HepG2 (cell line): ENCODE results near the gene WDR81. TPM values are rescaled to one million over a fixed set of nuclear protein-coding genes. Genes with fewer than 3 reads are reported as not detected.

Experiments
- ATRX ChIP-seq: sonication (generic); formaldehyde crosslinking; IDR thresholded peaks from 2 replicates; pipeline ENCODE4 v1.4.0; 2020; ENCODE audit warnings: missing genetic modification reagents, borderline replicate concordance
- CCDC6 ChIP-seq: sonication (generic); formaldehyde crosslinking; IDR thresholded peaks from 2 replicates; pipeline ENCODE4 v1.8.1; 2022; ENCODE audit warnings: mild to moderate bottlenecking, missing genetic modification reagents, moderate library complexity
- GTF3A ChIP-seq: sonication (generic); formaldehyde crosslinking; conservative IDR thresholded peaks from 2 replicates; pipeline ENCODE4 v1.4.0; 2020; ENCODE audit warnings: mild to moderate bottlenecking, missing genetic modification reagents
- HNRNPLL ChIP-seq: fragments of 200-400 bp; formaldehyde crosslinking; IDR thresholded peaks from 2 replicates; pipeline ENCODE4 v1.6.1; 2017; ENCODE audit warnings: mild to moderate bottlenecking, low read depth, low read length; ENCODE audit not compliant: poor library complexity, severe bottlenecking
- MED13 ChIP-seq: sonication (generic); formaldehyde crosslinking; IDR thresholded peaks from 2 replicates; pipeline ENCODE4 v1.5.0; 2020; ENCODE audit warnings: missing genetic modification reagents
- MEIS2 ChIP-seq: sonication (generic); formaldehyde crosslinking; IDR thresholded peaks from 2 replicates; pipeline ENCODE4 v1.9.0; 2021; ENCODE audit warnings: mild to moderate bottlenecking, missing genetic modification reagents
- RBFOX2 ChIP-seq: fragments of 200-400 bp; formaldehyde crosslinking; IDR thresholded peaks from 2 replicates; pipeline ENCODE4 v1.6.1; 2017; ENCODE audit warnings: low read depth, mild to moderate bottlenecking, low read length
- SP4 ChIP-seq: sonication (generic); formaldehyde crosslinking; IDR thresholded peaks from 2 replicates; pipeline ENCODE4 v1.8.1; 2023; ENCODE audit warnings: mild to moderate bottlenecking, missing genetic modification reagents
- U2AF1 ChIP-seq: fragments of 200-400 bp; formaldehyde crosslinking; optimal IDR thresholded peaks from 2 replicates; pipeline ENCODE3; 2017; ENCODE audit warnings: mild to moderate bottlenecking, low read depth, low read length
- ZNF253 ChIP-seq: sonication (generic); formaldehyde crosslinking; IDR thresholded peaks from 2 replicates; pipeline ENCODE4 v1.8.0; 2022; ENCODE audit warnings: mild to moderate bottlenecking, missing genetic modification reagents, borderline replicate concordance
- ZNF383 ChIP-seq: sonication (generic); formaldehyde crosslinking; IDR thresholded peaks from 2 replicates; pipeline ENCODE4 v1.4.0; 2020; ENCODE audit warnings: missing genetic modification reagents, mild to moderate bottlenecking, borderline replicate concordance
- ZNF644 ChIP-seq: IDR thresholded peaks from 2 replicates; pipeline ENCODE4 v1.6.1; 2016; ENCODE audit warnings: low read depth
- ZNF781 ChIP-seq: sonication (generic); formaldehyde crosslinking; IDR thresholded peaks from 2 replicates; pipeline ENCODE4 v1.5.1; 2020; ENCODE audit warnings: borderline replicate concordance, mild to moderate bottlenecking, missing genetic modification reagents; ENCODE audit errors: not compliant biosample characterization
- polyA plus RNA-seq, 8 experiments: library from polyadenylated mRNA; depleted of rRNA in 3 of 8; stranded (reverse) in 7 of 8; unstranded in 1 of 8; fragments of >200 nt; fragmentation: Illumina TruSeq in 4 of 8; extraction: Trizol in 4 of 8; gene quantifications; 2 replicates each; pipeline versions ENCODE4 v1.2.1 to v1.2.3, GENCODE V29; 2011 to 2016; ENCODE audit warnings: low read depth in 4 of 8, missing spikeins in 1 of 8, mixed read lengths in 1 of 8; ENCODE audit not compliant: insufficient read depth in 1 of 8
- total RNA-seq, 5 experiments: library from RNA; depleted of rRNA; stranded (reverse); fragments of >200 nt; fragmentation: Illumina TruSeq; extraction: Trizol; gene quantifications; 2 replicates each; pipeline ENCODE4 v1.2.3, GENCODE V29; 2016; ENCODE audit warnings: low read depth in 1 of 5
- TF ChIP-seq, protein P1 (sequence below), 2 experiments: sonication (generic) in 1 of 2; formaldehyde crosslinking in 1 of 2; IDR thresholded peaks; 2 replicates each; pipeline versions ENCODE4 v1.5.1 to v1.6.1; 2011 to 2020; ENCODE audit warnings: borderline replicate concordance in 1 of 2, low read depth in 1 of 2, low read length in 1 of 2, mild to moderate bottlenecking in 1 of 2, missing genetic modification reagents in 1 of 2, moderate library complexity in 1 of 2
- TF ChIP-seq, protein P2 (sequence below): sonication (generic); formaldehyde crosslinking; IDR thresholded peaks from 2 replicates; pipeline ENCODE4 v1.5.0; 2020; ENCODE audit warnings: mild to moderate bottlenecking, low read depth, missing genetic modification reagents, borderline replicate concordance
- TF ChIP-seq, protein P3 (sequence below): sonication (generic); formaldehyde crosslinking; IDR thresholded peaks from 2 replicates; pipeline ENCODE4 v1.5.0; 2020; ENCODE audit warnings: missing genetic modification reagents, mild to moderate bottlenecking, borderline replicate concordance
- TF ChIP-seq, protein P4 (sequence below): IDR thresholded peaks from 2 replicates; pipeline ENCODE4 v1.6.1; 2016; ENCODE audit warnings: missing genetic modification reagents, missing compliant biosample characterization
- TF ChIP-seq, protein P5 (sequence below): sonication (generic); formaldehyde crosslinking; IDR thresholded peaks from 2 replicates; pipeline ENCODE4 v1.9.0; 2021; ENCODE audit warnings: missing genetic modification reagents, borderline replicate concordance
- TF ChIP-seq, protein P6 (sequence below): sonication (generic); formaldehyde crosslinking; IDR thresholded peaks from 2 replicates; pipeline ENCODE4 v1.4.0; 2020; ENCODE audit warnings: mild to moderate bottlenecking, low read depth, missing genetic modification reagents
- TF ChIP-seq, protein P7 (sequence below): sonication (generic); formaldehyde crosslinking; IDR thresholded peaks from 2 replicates; pipeline ENCODE4 v1.4.0; 2020; ENCODE audit warnings: missing genetic modification reagents, mild to moderate bottlenecking, borderline replicate concordance

Gene WDR81
- total and polyA plus RNA-seq, 2 of the 13 experiments (the other 11 are each of a cell fraction or from before 2014, with no cell fraction given), result 9.1 to 16.7 TPM

DNA sequence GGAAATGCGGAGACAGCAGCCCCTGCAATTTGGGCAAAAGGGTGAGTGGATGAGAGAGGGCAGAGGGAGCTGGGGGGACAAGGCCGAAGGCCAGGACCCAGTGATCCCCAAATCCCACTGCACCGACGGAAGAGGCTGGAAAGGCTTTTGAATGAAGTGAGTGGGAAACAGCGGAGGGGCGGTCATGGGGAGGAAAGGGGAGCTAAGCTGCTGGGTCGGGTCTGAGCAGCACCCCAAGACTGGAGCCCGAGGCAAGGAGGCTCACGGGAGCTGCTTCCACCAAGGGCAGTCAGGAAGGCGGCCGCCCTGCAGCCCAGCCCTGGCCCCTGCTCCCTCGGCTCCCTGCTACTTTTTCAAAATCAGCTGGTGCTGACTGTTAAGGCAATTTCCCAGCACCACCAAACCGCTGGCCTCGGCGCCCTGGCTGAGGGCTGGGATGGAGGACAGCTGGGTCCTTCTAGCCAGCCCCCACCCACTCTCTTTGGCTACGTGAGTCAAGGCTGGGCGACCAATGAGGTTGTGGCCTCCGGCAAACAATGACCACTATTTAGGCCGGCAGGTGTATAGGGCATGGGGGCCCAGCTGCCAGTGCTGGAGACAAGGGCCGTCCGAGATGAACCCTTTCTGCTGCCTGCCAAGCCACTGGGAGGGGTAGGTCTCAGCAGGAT lies 37.9 kb downstream of the WDR81 start (continued):
- TF ChIP-seq, protein P1, sequence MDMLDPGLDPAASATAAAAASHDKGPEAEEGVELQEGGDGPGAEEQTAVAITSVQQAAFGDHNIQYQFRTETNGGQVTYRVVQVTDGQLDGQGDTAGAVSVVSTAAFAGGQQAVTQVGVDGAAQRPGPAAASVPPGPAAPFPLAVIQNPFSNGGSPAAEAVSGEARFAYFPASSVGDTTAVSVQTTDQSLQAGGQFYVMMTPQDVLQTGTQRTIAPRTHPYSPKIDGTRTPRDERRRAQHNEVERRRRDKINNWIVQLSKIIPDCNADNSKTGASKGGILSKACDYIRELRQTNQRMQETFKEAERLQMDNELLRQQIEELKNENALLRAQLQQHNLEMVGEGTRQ (IDR thresholded peaks at IDR 0.05; ENCODE audit: low read depth, low read length), result no peak
- TF ChIP-seq, protein P1 (CRISPR knock-in tag; IDR thresholded peaks at IDR 0.05; ENCODE audit: borderline replicate concordance), result no peak
- TF ChIP-seq, protein P2, sequence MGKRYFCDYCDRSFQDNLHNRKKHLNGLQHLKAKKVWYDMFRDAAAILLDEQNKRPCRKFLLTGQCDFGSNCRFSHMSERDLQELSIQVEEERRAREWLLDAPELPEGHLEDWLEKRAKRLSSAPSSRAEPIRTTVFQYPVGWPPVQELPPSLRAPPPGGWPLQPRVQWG (CRISPR knock-in tag), result no peak
- TF ChIP-seq RBFOX2, result peak; percentile 95
- no peak for TF ChIP-seq MED13 (CRISPR knock-in tag)
- TF ChIP-seq, protein P3, sequence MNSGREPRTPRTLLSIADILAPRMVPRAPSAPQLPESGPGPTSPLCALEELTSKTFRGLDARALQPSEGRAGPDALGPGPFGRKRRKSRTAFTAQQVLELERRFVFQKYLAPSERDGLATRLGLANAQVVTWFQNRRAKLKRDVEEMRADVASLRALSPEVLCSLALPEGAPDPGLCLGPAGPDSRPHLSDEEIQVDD, result no peak
- no peak for TF ChIP-seq MEIS2 (CRISPR knock-in tag)
- TF ChIP-seq, protein P4, sequence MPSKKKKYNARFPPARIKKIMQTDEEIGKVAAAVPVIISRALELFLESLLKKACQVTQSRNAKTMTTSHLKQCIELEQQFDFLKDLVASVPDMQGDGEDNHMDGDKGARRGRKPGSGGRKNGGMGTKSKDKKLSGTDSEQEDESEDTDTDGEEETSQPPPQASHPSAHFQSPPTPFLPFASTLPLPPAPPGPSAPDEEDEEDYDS (CRISPR knock-in tag), result peak; percentile 97
- no peak for TF ChIP-seq ATRX (CRISPR knock-in tag)
- no peak for TF ChIP-seq ZNF644 (CRISPR knock-in tag)
- TF ChIP-seq U2AF1, result peak; percentile 81
- TF ChIP-seq, protein P5, sequence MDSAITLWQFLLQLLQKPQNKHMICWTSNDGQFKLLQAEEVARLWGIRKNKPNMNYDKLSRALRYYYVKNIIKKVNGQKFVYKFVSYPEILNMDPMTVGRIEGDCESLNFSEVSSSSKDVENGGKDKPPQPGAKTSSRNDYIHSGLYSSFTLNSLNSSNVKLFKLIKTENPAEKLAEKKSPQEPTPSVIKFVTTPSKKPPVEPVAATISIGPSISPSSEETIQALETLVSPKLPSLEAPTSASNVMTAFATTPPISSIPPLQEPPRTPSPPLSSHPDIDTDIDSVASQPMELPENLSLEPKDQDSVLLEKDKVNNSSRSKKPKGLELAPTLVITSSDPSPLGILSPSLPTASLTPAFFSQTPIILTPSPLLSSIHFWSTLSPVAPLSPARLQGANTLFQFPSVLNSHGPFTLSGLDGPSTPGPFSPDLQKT (CRISPR knock-in tag), result 0 out of 2 replicates have a peak, but pooled peaks have one; percentile 34
- TF ChIP-seq GTF3A (CRISPR knock-in tag), result no peak
- peak; percentile 14 for TF ChIP-seq HNRNPLL
- TF ChIP-seq, protein P6, sequence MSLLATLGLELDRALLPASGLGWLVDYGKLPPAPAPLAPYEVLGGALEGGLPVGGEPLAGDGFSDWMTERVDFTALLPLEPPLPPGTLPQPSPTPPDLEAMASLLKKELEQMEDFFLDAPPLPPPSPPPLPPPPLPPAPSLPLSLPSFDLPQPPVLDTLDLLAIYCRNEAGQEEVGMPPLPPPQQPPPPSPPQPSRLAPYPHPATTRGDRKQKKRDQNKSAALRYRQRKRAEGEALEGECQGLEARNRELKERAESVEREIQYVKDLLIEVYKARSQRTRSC (CRISPR knock-in tag), result no peak
- 0 out of 2 replicates have a peak, but pooled peaks have one; percentile 28 for TF ChIP-seq SP4 (CRISPR knock-in tag)
- 0 out of 2 replicates have a peak, but pooled peaks have one; percentile 1 for TF ChIP-seq ZNF253
- 0 out of 2 replicates have a peak, but pooled peaks have one; percentile 0 for TF ChIP-seq CCDC6 (CRISPR knock-in tag)
- TF ChIP-seq, protein P7, sequence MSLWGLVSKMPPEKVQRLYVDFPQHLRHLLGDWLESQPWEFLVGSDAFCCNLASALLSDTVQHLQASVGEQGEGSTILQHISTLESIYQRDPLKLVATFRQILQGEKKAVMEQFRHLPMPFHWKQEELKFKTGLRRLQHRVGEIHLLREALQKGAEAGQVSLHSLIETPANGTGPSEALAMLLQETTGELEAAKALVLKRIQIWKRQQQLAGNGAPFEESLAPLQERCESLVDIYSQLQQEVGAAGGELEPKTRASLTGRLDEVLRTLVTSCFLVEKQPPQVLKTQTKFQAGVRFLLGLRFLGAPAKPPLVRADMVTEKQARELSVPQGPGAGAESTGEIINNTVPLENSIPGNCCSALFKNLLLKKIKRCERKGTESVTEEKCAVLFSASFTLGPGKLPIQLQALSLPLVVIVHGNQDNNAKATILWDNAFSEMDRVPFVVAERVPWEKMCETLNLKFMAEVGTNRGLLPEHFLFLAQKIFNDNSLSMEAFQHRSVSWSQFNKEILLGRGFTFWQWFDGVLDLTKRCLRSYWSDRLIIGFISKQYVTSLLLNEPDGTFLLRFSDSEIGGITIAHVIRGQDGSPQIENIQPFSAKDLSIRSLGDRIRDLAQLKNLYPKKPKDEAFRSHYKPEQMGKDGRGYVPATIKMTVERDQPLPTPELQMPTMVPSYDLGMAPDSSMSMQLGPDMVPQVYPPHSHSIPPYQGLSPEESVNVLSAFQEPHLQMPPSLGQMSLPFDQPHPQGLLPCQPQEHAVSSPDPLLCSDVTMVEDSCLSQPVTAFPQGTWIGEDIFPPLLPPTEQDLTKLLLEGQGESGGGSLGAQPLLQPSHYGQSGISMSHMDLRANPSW (CRISPR knock-in tag), result no peak
- TF ChIP-seq ZNF383 (CRISPR knock-in tag), result 0 out of 2 replicates have a peak, but pooled peaks have one; percentile 48
- TF ChIP-seq ZNF781 (CRISPR knock-in tag), result no peak
